DOHH2 (cell line): ENCODE measurements around the gene MLLT10.

Experiments used
- H3F3A ChIP-seq: fragments of 200-600 bp; sonication (generic), shearing (Covaris generic); 2 replicates; pipeline ENCODE4 v1.6.0; 2016; ENCODE audit warnings: antibody characterized with exemption, mild to moderate bottlenecking; ENCODE audit not compliant: control insufficient read depth, insufficient read depth
- H3K27ac ChIP-seq: fragments of 200-600 bp; sonication (generic); 2 replicates; pipeline ENCODE4 v1.5.1; 2014; ENCODE audit warnings: low read depth, mild to moderate bottlenecking, low read length, moderate library complexity
- H3K27me3 ChIP-seq: fragments of 200-600 bp; sonication (generic); 2 replicates; pipeline ENCODE4 v1.6.1; 2014; ENCODE audit warnings: mild to moderate bottlenecking, low read length, mixed read lengths; ENCODE audit not compliant: control insufficient read depth
- H3K36me3 ChIP-seq: fragments of 200-600 bp; sonication (generic); 2 replicates; pipeline ENCODE4 v1.6.1; 2014; ENCODE audit warnings: mild to moderate bottlenecking, low read length, moderate library complexity, mixed read lengths; ENCODE audit not compliant: control insufficient read depth
- H3K4me1 ChIP-seq: fragments of 200-600 bp; sonication (generic); 2 replicates; pipeline ENCODE4 v1.6.1; 2014; ENCODE audit warnings: mild to moderate bottlenecking, low read length, mixed read lengths; ENCODE audit not compliant: control insufficient read depth
- H3K4me2 ChIP-seq: fragments of 200-600 bp; sonication (generic); 2 replicates; pipeline ENCODE4 v1.6.0; 2014; ENCODE audit warnings: mild to moderate bottlenecking, low read length, moderate library complexity
- H3K4me3 ChIP-seq: fragments of 200-600 bp; sonication (generic); 2 replicates; pipeline ENCODE4 v1.5.1; 2014; ENCODE audit warnings: mild to moderate bottlenecking, low read length, mixed read lengths
- H3K79me2 ChIP-seq: fragments of 200-600 bp; sonication (generic); 2 replicates; pipeline ENCODE4 v1.6.1; 2014; ENCODE audit warnings: mild to moderate bottlenecking, low read length, mixed read lengths; ENCODE audit not compliant: control insufficient read depth
- H3K9me2 ChIP-seq: fragments of 200-600 bp; sonication (generic); replicated peaks from 2 replicates; pipeline ENCODE4 v1.6.1; 2014; ENCODE audit warnings: mild to moderate bottlenecking, low read length, mixed read lengths; ENCODE audit not compliant: control insufficient read depth
- H3K9me3 ChIP-seq: fragments of 200-600 bp; sonication (generic); 2 replicates; pipeline ENCODE4 v1.6.1; 2014; ENCODE audit warnings: antibody characterized with exemption, low read length, mixed read lengths; ENCODE audit not compliant: control insufficient read depth, insufficient read depth
- H4K20me1 ChIP-seq: fragments of 200-600 bp; sonication (generic); 2 replicates; pipeline ENCODE4 v1.6.0; 2014; ENCODE audit warnings: low read depth, mild to moderate bottlenecking, antibody characterized with exemption, low read length, moderate library complexity; ENCODE audit not compliant: control insufficient read depth, insufficient read depth
- EZH2phosphoT487 ChIP-seq: fragments of 200-600 bp; sonication (generic); IDR thresholded peaks from 2 replicates; pipeline ENCODE4 v1.6.1; 2017; ENCODE audit warnings: borderline replicate concordance, mild to moderate bottlenecking, antibody characterized with exemption, low read length, moderate library complexity, mixed read lengths
- TF ChIP-seq, protein P1 (sequence below): fragments of 200-600 bp; sonication (generic); IDR thresholded peaks from one replicate; pipeline ENCODE4 v1.5.1; 2014; ENCODE audit warnings: antibody characterized with exemption, mild to moderate bottlenecking, low read depth, low read length; ENCODE audit not compliant: poor library complexity, severe bottlenecking

Gene MLLT10

DNA sequence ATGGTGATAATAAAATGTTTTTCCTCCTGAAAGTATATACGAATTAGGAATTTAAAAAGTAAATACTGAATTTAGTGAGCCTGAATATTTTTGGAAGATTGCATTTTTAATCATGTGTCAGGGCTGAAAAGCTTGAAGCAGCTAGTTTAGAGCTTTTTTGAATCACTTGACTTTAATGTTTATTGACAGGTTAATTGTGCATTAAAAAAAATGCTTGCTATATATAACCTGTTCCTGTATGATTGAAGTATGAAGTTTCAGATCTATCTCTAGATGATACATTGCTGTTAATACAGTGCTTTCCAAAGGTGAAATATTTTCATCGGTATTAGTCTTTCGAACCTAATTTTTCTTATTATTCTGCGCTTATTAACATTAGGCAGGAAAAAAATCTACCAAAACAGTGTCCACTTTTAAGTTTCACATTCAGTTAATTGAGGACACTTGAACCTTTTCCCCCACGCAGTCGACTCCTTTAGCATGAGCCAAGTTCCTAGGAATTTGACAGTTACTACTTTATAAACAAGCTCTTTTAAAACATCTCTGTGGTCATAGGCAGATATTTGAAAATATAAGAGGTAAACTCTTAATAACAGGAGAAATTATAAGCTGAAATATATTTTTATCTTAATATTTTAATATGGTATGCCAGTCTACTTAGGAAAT, 187.1 kb downstream of the MLLT10 start:
- no peaks in the 10 kb centered on the region for H3K9me3 ChIP-seq
- H3F3A ChIP-seq: peaks cover 16% of the 10 kb centered on the region
- TF ChIP-seq EZH2phosphoT487: no peak
- TF ChIP-seq, protein P1, sequence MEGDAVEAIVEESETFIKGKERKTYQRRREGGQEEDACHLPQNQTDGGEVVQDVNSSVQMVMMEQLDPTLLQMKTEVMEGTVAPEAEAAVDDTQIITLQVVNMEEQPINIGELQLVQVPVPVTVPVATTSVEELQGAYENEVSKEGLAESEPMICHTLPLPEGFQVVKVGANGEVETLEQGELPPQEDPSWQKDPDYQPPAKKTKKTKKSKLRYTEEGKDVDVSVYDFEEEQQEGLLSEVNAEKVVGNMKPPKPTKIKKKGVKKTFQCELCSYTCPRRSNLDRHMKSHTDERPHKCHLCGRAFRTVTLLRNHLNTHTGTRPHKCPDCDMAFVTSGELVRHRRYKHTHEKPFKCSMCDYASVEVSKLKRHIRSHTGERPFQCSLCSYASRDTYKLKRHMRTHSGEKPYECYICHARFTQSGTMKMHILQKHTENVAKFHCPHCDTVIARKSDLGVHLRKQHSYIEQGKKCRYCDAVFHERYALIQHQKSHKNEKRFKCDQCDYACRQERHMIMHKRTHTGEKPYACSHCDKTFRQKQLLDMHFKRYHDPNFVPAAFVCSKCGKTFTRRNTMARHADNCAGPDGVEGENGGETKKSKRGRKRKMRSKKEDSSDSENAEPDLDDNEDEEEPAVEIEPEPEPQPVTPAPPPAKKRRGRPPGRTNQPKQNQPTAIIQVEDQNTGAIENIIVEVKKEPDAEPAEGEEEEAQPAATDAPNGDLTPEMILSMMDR: no peak
- no peak overlapping the region for H3K27ac ChIP-seq
- peaks cover 6% of the 10 kb centered on the region for H3K79me2 ChIP-seq
- H3K9me2 ChIP-seq: no peaks in the 10 kb centered on the region
- no peak overlapping the region for H3K4me2 ChIP-seq
- H3K36me3 ChIP-seq: peaks cover 30% of the 10 kb centered on the region
- no peaks in the 10 kb centered on the region for H3K27me3 ChIP-seq
- H3K4me3 ChIP-seq: no peak overlapping the region
- peaks cover 11% of the 10 kb centered on the region; the same call in 1 of the 2 replicates for H4K20me1 ChIP-seq
- H3K4me1 ChIP-seq: peaks cover 21% of the 10 kb centered on the region

DNA sequence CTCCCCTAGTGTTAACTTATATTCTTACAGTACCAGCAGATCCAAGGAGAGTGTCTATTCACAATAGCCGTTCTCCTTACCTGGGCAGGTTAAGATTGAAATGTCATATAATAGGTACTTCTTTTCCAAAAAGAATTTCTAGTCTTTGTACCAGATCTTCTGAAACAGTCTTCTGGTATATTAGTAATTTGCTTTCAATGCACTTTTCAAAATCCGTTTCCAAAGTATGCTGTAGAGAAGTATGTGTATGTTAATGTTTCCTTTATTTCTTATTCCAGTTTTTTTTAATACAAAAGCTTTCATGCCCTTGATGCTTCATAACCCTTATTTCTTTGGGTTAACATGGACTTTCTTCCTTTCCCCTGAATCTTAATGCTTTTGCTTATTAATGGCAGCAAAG, 188.2 kb downstream of the MLLT10 start:
- no peak overlapping the region for H3K4me2 ChIP-seq
- no peaks in the 10 kb centered on the region for H3K9me2 ChIP-seq
- peaks cover 40% of the 10 kb centered on the region for H3K36me3 ChIP-seq
- no peaks in the 10 kb centered on the region for H3K27me3 ChIP-seq
- no peaks in the 10 kb centered on the region for H3K9me3 ChIP-seq
- peaks cover 21% of the 10 kb centered on the region for H3K4me1 ChIP-seq
- H3K27ac ChIP-seq: no peak overlapping the region
- peaks cover 16% of the 10 kb centered on the region for H3F3A ChIP-seq
- no peak overlapping the region for H3K4me3 ChIP-seq
- TF ChIP-seq EZH2phosphoT487: no peak
- TF ChIP-seq, protein P1: no peak
- peaks cover 6% of the 10 kb centered on the region for H3K79me2 ChIP-seq
- H4K20me1 ChIP-seq: peaks cover 11% of the 10 kb centered on the region; the same call in 1 of the 2 replicates

DNA sequence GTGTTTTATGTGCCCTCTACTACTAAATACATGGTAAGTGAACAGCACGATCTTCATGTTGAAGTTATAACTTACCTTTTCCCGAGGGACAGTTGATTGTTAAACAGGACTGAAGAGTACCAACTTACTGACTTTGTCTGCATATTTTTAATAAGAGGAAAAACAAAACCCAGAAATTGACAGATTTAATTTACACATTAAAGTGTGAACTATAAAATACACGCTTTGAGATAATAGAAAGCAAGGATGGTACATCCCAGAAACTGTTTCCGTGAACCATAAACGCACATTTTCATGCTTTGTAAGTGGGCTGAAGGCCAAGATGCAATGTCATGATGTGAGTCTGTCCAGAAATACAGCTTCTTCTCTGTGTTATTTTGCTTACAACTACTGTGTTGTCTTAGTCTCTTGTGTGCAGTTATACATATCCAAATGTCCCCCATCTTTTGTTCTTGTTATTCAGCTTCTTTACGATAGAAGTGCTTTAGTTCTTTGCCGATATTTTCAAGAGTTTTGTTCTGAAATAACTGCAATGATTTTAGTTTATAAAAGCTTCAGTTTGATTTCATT, 190.1 kb downstream of the MLLT10 start:
- Histone ChIP-seq H3K36me3 (peaks cover 47% of the 10 kb centered on the region), H3K4me3 (no peak overlapping the region), H3K4me1 (peaks cover 21% of the 10 kb centered on the region), H4K20me1 (peaks cover 11% of the 10 kb centered on the region; the same call in 1 of the 2 replicates), H3K27me3 (no peaks in the 10 kb centered on the region), H3K4me2 (peak overlapping the region; percentile 27), H3K9me2 (no peaks in the 10 kb centered on the region), H3K27ac (no peak overlapping the region), H3K79me2 (peaks cover 6% of the 10 kb centered on the region), H3K9me3 (no peaks in the 10 kb centered on the region), H3F3A (peaks cover 16% of the 10 kb centered on the region)
- TF ChIP-seq EZH2phosphoT487: no peak
- TF ChIP-seq, protein P1: no peak
